Thoracic aorta (tissue), 2 donors: Measurements from ENCODE around the gene GZF1. TPM values are rescaled to one million over a fixed set of nuclear protein-coding genes. Genes with fewer than 3 reads are reported as not detected.
A peak's percentile ranks its signal among the peaks of the same experiment; 100 is the strongest.

ENCODE experiments used
- ATAC-seq: fragments of 150-250 bp; one replicate; pipeline ENCODE4 v1.8.0; 2017; ENCODE audit warnings: low read depth; ENCODE audit not compliant: insufficient number of reproducible peaks, low FRiP score
- DNase-seq: peaks from one replicate; pipeline ENCODE4 v3.0.0-alpha.2; 2020; ENCODE audit warnings: low spot score
- H3K27ac ChIP-seq, 2 donors: fragments of 200-600 bp; sonication (generic); 1 replicate in 1 of 2; 2 replicates in 1 of 2; pipeline ENCODE4 v1.5.1; 2016; ENCODE audit warnings: mild to moderate bottlenecking in 2 of 2, moderate library complexity in 2 of 2
- H3K27me3 ChIP-seq: fragments of 200-600 bp; sonication (generic); replicated peaks from 2 replicates; pipeline ENCODE4 v1.6.0; 2016; ENCODE audit warnings: mild to moderate bottlenecking; ENCODE audit not compliant: insufficient read depth
- H3K36me3 ChIP-seq: fragments of 200-600 bp; sonication (generic); one replicate; pipeline ENCODE4 v1.5.1; 2016
- H3K4me1 ChIP-seq, 2 donors: fragments of 200-600 bp; sonication (generic); 1 replicate in 1 of 2; 2 replicates in 1 of 2; pipeline versions ENCODE4 v1.5.1 to v1.6.0; 2016; ENCODE audit warnings: low read depth in 2 of 2, mild to moderate bottlenecking in 1 of 2; ENCODE audit not compliant: control insufficient read depth in 1 of 2
- H3K4me3 ChIP-seq: fragments of 200-600 bp; sonication (generic); 2 replicates; pipeline ENCODE4 v1.5.1; 2016; ENCODE audit warnings: mild to moderate bottlenecking
- H3K9me3 ChIP-seq: fragments of 200-600 bp; sonication (generic); 2 replicates; pipeline ENCODE4 v1.5.1; 2016
- total RNA-seq, 2 donors: library from RNA; depleted of rRNA; stranded (reverse); fragments of >200 nt; gene quantifications; one replicate each; pipeline versions ENCODE4 v1.1.0 to v1.2.3, GENCODE V29; 2016
- TF ChIP-seq, protein P1 (sequence below): fragments of 200-600 bp; sonication (generic); IDR thresholded peaks from one replicate; pipeline ENCODE4 v1.5.1; 2019; ENCODE audit warnings: antibody characterized with exemption

Gene GZF1
- total RNA-seq, 2 donors from 2014 or later = 14.5 to 18.9 TPM

DNA sequence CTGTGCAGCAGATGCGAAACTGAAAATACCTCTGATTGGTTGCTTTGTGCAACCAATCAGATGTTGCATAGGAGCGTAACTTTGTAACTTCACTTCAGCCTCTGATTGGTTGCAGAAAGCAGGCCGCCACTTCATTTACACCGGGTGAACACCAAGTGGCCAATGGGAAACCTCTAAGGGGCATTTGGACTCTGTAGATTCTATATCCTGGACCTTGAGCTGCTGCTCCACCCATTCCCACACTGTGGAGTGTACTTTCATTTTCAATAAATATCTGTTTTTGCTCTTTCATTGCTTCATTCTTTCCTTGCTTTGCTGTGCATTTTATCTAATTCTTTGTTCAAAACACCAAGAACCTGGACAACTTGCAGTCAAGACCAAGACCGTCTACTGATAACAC is 25.5 kb upstream of the GZF1 start:
- TF ChIP-seq, protein P1, sequence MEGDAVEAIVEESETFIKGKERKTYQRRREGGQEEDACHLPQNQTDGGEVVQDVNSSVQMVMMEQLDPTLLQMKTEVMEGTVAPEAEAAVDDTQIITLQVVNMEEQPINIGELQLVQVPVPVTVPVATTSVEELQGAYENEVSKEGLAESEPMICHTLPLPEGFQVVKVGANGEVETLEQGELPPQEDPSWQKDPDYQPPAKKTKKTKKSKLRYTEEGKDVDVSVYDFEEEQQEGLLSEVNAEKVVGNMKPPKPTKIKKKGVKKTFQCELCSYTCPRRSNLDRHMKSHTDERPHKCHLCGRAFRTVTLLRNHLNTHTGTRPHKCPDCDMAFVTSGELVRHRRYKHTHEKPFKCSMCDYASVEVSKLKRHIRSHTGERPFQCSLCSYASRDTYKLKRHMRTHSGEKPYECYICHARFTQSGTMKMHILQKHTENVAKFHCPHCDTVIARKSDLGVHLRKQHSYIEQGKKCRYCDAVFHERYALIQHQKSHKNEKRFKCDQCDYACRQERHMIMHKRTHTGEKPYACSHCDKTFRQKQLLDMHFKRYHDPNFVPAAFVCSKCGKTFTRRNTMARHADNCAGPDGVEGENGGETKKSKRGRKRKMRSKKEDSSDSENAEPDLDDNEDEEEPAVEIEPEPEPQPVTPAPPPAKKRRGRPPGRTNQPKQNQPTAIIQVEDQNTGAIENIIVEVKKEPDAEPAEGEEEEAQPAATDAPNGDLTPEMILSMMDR = no peak
- no peak overlapping the region for H3K27ac ChIP-seq
- H3K4me3 ChIP-seq = no peak overlapping the region
- H3K9me3 ChIP-seq = no peaks in the 10 kb centered on the region
- DNase-seq (no peak), ATAC-seq (no peak)
- no peaks in the 10 kb centered on the region for H3K27me3 ChIP-seq
- no peaks in the 10 kb centered on the region for H3K36me3 ChIP-seq
- no peaks in the 10 kb centered on the region for H3K4me1 ChIP-seq

DNA sequence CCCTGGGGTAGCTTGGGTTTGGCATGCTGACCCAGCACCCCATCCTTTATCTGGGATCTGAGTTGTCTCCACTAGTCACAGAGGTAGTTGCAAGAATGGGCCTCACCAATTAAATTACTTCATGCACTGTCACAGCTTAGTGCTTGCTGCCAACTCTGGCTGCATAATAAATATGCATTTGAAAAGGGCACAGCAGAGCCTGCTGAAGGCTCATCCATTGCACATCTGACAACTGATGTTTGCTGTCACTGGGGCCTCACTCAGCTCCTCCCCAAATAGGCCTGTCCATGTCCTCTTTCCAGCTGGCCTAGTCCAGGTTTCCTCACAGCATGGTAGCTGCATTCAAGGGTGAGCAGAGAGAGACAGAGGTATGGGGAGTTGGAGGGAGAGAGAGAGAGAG is 24.7 kb upstream of the GZF1 start:
- ATAC-seq (no peak), DNase-seq (no peak)
- TF ChIP-seq, protein P1 = no peak
- H3K4me3 ChIP-seq = no peak overlapping the region
- no peaks in the 10 kb centered on the region for H3K36me3 ChIP-seq
- no peak overlapping the region for H3K27ac ChIP-seq
- H3K27me3 ChIP-seq = no peaks in the 10 kb centered on the region
- no peaks in the 10 kb centered on the region for H3K4me1 ChIP-seq
- no peaks in the 10 kb centered on the region for H3K9me3 ChIP-seq

DNA sequence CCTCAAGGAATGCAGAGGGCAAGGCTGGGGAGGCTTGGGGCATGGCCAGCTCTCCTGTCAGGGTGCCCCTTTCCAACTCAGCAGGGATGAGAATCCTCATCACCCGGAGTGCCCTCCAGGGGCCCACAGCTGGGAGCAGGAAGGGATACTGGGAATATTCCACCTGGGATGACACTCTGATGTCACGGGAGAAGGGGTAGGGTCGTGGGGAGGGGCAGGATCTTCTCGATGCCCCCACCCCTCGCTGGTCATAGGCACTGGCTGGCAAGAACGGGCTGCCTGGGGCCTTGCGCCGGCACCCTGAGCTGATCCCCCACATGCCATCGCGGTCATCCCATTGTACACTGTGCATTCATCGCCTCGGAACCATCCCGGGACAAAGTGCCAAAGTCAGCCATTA is 22.0 kb upstream of the GZF1 start:
- H3K27ac ChIP-seq = no peak overlapping the region
- no peaks in the 10 kb centered on the region for H3K36me3 ChIP-seq
- no peak overlapping the region for H3K4me3 ChIP-seq
- no peaks in the 10 kb centered on the region for H3K9me3 ChIP-seq
- H3K4me1 ChIP-seq = no peaks in the 10 kb centered on the region
- DNase-seq (no peak), ATAC-seq (no peak)
- H3K27me3 ChIP-seq = no peaks in the 10 kb centered on the region
- TF ChIP-seq, protein P1 = no peak

DNA sequence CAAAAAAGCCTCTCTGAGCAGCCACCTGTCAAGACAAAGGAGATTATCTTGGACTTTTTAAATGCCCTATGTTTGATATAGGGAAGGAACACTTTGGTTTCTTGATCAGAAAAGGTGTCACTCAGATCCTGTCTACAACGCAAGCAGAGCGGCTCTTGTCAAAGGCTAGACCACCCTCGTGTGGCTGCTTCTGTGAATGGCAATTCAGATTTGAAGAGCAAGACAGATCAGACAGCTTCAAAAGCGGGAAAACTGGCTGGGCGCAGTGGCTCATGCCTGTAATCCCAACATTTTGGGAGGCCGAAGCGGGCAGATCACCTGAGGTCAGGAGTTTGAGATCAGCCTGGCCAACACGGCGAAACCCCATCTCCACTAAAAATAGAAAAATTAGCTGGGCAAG is 21.5 kb upstream of the GZF1 start:
- no peaks in the 10 kb centered on the region for H3K36me3 ChIP-seq
- no peaks in the 10 kb centered on the region for H3K9me3 ChIP-seq
- DNase-seq (peak; percentile 31), ATAC-seq (peak; percentile 74)
- H3K27me3 ChIP-seq = no peaks in the 10 kb centered on the region
- no peak overlapping the region for H3K27ac ChIP-seq
- no peak overlapping the region for H3K4me3 ChIP-seq
- TF ChIP-seq, protein P1 = peak; percentile 61
- H3K4me1 ChIP-seq = no peaks in the 10 kb centered on the region

DNA sequence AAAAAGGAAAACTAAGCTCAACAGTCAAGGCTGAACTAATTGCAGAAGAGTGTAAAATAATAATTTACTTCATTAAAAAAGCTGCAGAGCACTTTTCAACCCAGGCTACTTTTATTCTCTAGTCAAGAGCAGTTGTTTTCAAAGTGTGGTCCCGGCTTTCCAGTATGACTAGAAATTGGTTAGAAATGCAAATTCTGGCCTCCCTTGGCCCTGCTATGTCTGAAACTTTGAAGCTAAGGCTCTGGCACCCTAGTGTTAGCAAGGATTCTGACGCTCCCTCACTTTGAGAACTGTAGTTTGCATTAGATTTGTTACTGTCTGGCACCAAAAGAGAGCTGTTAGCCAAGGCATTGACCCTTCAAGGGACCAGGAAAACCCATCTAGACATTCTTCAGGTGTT is 20.9 kb upstream of the GZF1 start:
- no peak for ATAC-seq
- DNase-seq = no peak
- Histone ChIP-seq H3K27me3 (no peaks in the 10 kb centered on the region), H3K27ac (no peak overlapping the region), H3K9me3 (no peaks in the 10 kb centered on the region), H3K4me1 (no peaks in the 10 kb centered on the region), H3K4me3 (no peak overlapping the region), H3K36me3 (no peaks in the 10 kb centered on the region)
- TF ChIP-seq, protein P1 = no peak
